Fibroblast of lung (primary cell): ENCODE measurements around the gene COMP. TPM values are rescaled to one million over a fixed set of nuclear protein-coding genes. Genes with fewer than 3 reads are reported as not detected.

ENCODE experiments used
- DNase-seq, 2 donors: peaks; one replicate each; pipeline versions ENCODE4 v3.0.0 to v3.0.0-alpha.2; 2010; ENCODE audit warnings: low read depth in 2 of 2
- H2AFZ ChIP-seq: 2 replicates; pipeline ENCODE4 v1.5.1; 2012; ENCODE audit warnings: low read length, control low read depth, inconsistent platforms
- H3K27ac ChIP-seq: 2 replicates; pipeline ENCODE4 v1.5.1; 2011; ENCODE audit warnings: low read length, control low read depth; ENCODE audit not compliant: insufficient read depth
- H3K27me3 ChIP-seq: 2 replicates; pipeline ENCODE4 v1.5.1; 2011; ENCODE audit warnings: mild to moderate bottlenecking, low read length; ENCODE audit not compliant: control insufficient read depth, insufficient read depth
- H3K36me3 ChIP-seq: 2 replicates; pipeline ENCODE4 v1.5.1; 2011; ENCODE audit warnings: low read length; ENCODE audit not compliant: control insufficient read depth, insufficient read depth
- H3K4me1 ChIP-seq: 2 replicates; pipeline ENCODE4 v1.5.1; 2011; ENCODE audit warnings: low read length; ENCODE audit not compliant: control insufficient read depth, insufficient read depth; ENCODE audit errors: extremely low read depth
- H3K4me2 ChIP-seq: 2 replicates; pipeline ENCODE4 v1.5.1; 2011; ENCODE audit warnings: low read length, control low read depth; ENCODE audit not compliant: insufficient read depth; ENCODE audit errors: extremely low read depth
- H3K4me3 ChIP-seq, 4 experiments: fragments of 200-600 bp in 1 of 4; sonication (generic) in 1 of 4; replicated peaks in 1 of 4; 2 replicates each; pipeline ENCODE4 v1.5.1; 2011 to 2016; ENCODE audit warnings: low read length in 4 of 4, low read depth in 3 of 4, mild to moderate bottlenecking in 3 of 4, control low read depth in 2 of 4, inconsistent platforms in 1 of 4, mixed read lengths in 1 of 4; ENCODE audit not compliant: insufficient read depth in 1 of 4; ENCODE audit errors: control extremely low read depth in 1 of 4
- H3K79me2 ChIP-seq: 2 replicates; pipeline ENCODE4 v1.5.1; 2012; ENCODE audit warnings: mild to moderate bottlenecking, low read length, inconsistent platforms; ENCODE audit not compliant: control insufficient read depth, insufficient read depth
- H3K9ac ChIP-seq: 2 replicates; pipeline ENCODE4 v1.5.1; 2011; ENCODE audit warnings: mild to moderate bottlenecking, low read length, control low read depth; ENCODE audit not compliant: insufficient read depth
- H3K9me3 ChIP-seq: 2 replicates; pipeline ENCODE4 v1.5.1; 2012; ENCODE audit warnings: low read depth, low read length; ENCODE audit not compliant: control insufficient read depth, insufficient read depth
- H4K20me1 ChIP-seq: 2 replicates; pipeline ENCODE4 v1.5.1; 2011; ENCODE audit warnings: low read length; ENCODE audit not compliant: control insufficient read depth, insufficient read depth; ENCODE audit errors: extremely low read depth
- EZH2 ChIP-seq: IDR thresholded peaks from 2 replicates; pipeline ENCODE4 v1.5.1; 2012; ENCODE audit warnings: low read length, control low read depth, mild to moderate bottlenecking; ENCODE audit errors: missing control alignments
- polyA plus RNA-seq, 2 donors: library from polyadenylated mRNA; depleted of rRNA in 1 of 2; stranded (reverse) in 1 of 2; unstranded in 1 of 2; fragments of >200 nt; gene quantifications; 2 replicates each; pipeline ENCODE4 v1.2.1, GENCODE V29; 2011 to 2012; ENCODE audit warnings: missing spikeins in 1 of 2
- total RNA-seq: library from RNA; depleted of rRNA; stranded (reverse); fragments of >200 nt; gene quantifications from 2 replicates; pipeline ENCODE4 v1.2.1, GENCODE V29; 2014
- TF ChIP-seq, protein P1 (sequence below), 2 donors: IDR thresholded peaks in 1 of 2; conservative IDR thresholded peaks in 1 of 2; 1 replicate in 1 of 2; 2 replicates in 1 of 2; pipeline ENCODE4 v1.5.1; 2011 to 2012; ENCODE audit warnings: low read length in 2 of 2, control low read depth in 1 of 2, inconsistent platforms in 1 of 2, low read depth in 1 of 2, mild to moderate bottlenecking in 1 of 2

The COMP gene
- total and polyA plus RNA-seq, 2 donors (not counting 1 experiment from before 2014, with no cell fraction given): 0.05 to 0.17 TPM

DNA sequence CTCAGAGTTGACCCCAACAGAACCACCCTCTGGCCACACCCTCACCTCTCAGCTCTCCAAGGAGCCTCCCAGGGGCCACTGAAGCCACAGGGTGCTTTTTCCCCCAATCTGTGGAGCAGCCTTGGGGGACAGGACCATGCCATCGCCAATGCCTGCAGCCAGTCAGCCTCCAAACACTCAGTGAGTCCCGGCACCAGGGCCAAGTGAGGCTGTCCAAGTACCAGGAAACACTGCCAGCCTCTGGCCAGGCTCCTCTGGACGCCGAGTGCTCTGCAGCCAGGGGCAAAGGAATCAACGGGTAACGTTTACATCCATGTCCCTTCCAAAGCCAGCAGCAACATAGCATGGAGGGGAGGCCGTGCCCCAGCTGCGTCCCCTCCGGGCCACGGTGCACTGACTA lies 9.5 kb upstream of the COMP start:
- H3K27ac ChIP-seq: no peak overlapping the region
- H3K9ac ChIP-seq: no peak overlapping the region
- DNase-seq: no peak
- no peaks in the 10 kb centered on the region for H3K4me1 ChIP-seq
- H3K27me3 ChIP-seq: peaks cover 15% of the 10 kb centered on the region
- H3K9me3 ChIP-seq: no peaks in the 10 kb centered on the region
- no peak overlapping the region for H3K4me2 ChIP-seq
- H2AFZ ChIP-seq: no peak overlapping the region
- no peaks in the 10 kb centered on the region for H3K79me2 ChIP-seq
- no peaks in the 10 kb centered on the region for H4K20me1 ChIP-seq
- no peak for TF ChIP-seq EZH2
- TF ChIP-seq, protein P1, sequence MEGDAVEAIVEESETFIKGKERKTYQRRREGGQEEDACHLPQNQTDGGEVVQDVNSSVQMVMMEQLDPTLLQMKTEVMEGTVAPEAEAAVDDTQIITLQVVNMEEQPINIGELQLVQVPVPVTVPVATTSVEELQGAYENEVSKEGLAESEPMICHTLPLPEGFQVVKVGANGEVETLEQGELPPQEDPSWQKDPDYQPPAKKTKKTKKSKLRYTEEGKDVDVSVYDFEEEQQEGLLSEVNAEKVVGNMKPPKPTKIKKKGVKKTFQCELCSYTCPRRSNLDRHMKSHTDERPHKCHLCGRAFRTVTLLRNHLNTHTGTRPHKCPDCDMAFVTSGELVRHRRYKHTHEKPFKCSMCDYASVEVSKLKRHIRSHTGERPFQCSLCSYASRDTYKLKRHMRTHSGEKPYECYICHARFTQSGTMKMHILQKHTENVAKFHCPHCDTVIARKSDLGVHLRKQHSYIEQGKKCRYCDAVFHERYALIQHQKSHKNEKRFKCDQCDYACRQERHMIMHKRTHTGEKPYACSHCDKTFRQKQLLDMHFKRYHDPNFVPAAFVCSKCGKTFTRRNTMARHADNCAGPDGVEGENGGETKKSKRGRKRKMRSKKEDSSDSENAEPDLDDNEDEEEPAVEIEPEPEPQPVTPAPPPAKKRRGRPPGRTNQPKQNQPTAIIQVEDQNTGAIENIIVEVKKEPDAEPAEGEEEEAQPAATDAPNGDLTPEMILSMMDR (conservative IDR thresholded peaks at IDR 0.05 in 1 of 2, IDR thresholded peaks at IDR 0.05 in 1 of 2; ENCODE audit: low read depth in 1 of 2, low read length in 2 of 2): no peak
- no peaks in the 10 kb centered on the region for H3K36me3 ChIP-seq
- no peak overlapping the region for H3K4me3 ChIP-seq

DNA sequence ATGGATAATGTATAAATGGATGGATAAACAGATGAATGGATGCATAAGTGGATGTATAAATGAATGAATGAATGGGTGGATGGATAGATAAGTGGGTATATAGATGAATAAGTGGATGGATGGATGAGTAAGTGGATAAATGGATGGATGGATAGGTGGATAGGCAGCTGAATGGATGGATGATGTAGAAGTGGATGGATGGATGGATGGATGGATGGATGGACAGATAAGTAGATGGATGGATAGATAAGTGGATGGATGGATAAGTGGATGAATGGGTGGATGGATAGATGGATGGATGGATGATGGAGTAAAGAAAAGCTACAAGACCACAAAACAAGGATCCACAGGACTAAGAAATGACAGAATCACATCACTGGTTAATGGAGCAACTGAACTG lies 9.0 kb upstream of the COMP start:
- Histone ChIP-seq H2AFZ (no peak overlapping the region), H4K20me1 (no peaks in the 10 kb centered on the region), H3K9me3 (no peaks in the 10 kb centered on the region), H3K27ac (no peak overlapping the region), H3K4me1 (no peaks in the 10 kb centered on the region), H3K9ac (no peak overlapping the region), H3K4me3 (no peak overlapping the region), H3K4me2 (no peak overlapping the region), H3K79me2 (no peaks in the 10 kb centered on the region), H3K36me3 (no peaks in the 10 kb centered on the region), H3K27me3 (peaks cover 15% of the 10 kb centered on the region)
- no peak for TF ChIP-seq EZH2
- TF ChIP-seq, protein P1 (conservative IDR thresholded peaks at IDR 0.05 in 1 of 2, IDR thresholded peaks at IDR 0.05 in 1 of 2; ENCODE audit: low read depth in 1 of 2, low read length in 2 of 2): no peak
- DNase-seq: no peak

DNA sequence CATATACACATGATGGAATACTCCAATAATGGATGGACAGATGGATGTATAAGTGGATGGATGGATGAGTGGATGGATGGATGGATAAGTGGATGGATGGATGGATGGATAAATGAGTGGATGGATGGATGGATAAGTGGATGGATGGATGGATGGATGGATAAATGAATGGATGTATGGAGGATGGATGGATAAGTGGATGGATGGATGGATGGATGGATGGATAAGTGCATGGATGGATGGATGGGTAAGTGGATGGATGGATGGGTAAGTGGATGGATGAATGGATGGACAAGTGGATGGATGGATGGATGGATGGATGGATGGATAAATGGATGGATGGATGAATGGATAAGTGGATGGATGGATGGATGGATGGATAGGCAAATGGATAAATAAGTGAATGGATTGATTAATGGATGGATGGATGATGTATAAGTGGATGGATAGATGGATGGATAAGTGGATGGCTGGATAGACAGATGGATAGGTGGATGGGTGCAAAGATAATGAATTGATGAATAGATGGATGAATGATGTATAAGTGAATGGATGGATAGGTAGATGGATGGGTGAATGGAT lies 8.4 kb upstream of the COMP start:
- no peaks in the 10 kb centered on the region for H3K36me3 ChIP-seq
- H3K27me3 ChIP-seq: peaks cover 15% of the 10 kb centered on the region
- no peaks in the 10 kb centered on the region for H3K4me1 ChIP-seq
- H3K4me2 ChIP-seq: no peak overlapping the region
- TF ChIP-seq, protein P1 (conservative IDR thresholded peaks at IDR 0.05 in 1 of 2, IDR thresholded peaks at IDR 0.05 in 1 of 2; ENCODE audit: low read depth in 1 of 2, low read length in 2 of 2): no peak
- TF ChIP-seq EZH2: no peak
- H3K9me3 ChIP-seq: no peaks in the 10 kb centered on the region
- no peaks in the 10 kb centered on the region for H4K20me1 ChIP-seq
- no peaks in the 10 kb centered on the region for H3K79me2 ChIP-seq
- no peak overlapping the region for H3K27ac ChIP-seq
- H3K4me3 ChIP-seq: no peak overlapping the region
- H3K9ac ChIP-seq: no peak overlapping the region
- no peak for DNase-seq
- H2AFZ ChIP-seq: no peak overlapping the region
